ENCODE results near the gene ADAMTS9. TPM values are rescaled to one million over a fixed set of nuclear protein-coding genes. Genes with fewer than 3 reads are reported as not detected.

Gene ADAMTS9, protein sequence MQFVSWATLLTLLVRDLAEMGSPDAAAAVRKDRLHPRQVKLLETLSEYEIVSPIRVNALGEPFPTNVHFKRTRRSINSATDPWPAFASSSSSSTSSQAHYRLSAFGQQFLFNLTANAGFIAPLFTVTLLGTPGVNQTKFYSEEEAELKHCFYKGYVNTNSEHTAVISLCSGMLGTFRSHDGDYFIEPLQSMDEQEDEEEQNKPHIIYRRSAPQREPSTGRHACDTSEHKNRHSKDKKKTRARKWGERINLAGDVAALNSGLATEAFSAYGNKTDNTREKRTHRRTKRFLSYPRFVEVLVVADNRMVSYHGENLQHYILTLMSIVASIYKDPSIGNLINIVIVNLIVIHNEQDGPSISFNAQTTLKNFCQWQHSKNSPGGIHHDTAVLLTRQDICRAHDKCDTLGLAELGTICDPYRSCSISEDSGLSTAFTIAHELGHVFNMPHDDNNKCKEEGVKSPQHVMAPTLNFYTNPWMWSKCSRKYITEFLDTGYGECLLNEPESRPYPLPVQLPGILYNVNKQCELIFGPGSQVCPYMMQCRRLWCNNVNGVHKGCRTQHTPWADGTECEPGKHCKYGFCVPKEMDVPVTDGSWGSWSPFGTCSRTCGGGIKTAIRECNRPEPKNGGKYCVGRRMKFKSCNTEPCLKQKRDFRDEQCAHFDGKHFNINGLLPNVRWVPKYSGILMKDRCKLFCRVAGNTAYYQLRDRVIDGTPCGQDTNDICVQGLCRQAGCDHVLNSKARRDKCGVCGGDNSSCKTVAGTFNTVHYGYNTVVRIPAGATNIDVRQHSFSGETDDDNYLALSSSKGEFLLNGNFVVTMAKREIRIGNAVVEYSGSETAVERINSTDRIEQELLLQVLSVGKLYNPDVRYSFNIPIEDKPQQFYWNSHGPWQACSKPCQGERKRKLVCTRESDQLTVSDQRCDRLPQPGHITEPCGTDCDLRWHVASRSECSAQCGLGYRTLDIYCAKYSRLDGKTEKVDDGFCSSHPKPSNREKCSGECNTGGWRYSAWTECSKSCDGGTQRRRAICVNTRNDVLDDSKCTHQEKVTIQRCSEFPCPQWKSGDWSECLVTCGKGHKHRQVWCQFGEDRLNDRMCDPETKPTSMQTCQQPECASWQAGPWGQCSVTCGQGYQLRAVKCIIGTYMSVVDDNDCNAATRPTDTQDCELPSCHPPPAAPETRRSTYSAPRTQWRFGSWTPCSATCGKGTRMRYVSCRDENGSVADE (N-terminal part only)
- polyA plus RNA-seq (ENCODE audit: insufficient read length in 12 of 12) = 100 to 1,000 TPM in 3 of 12 donors, 10 to 100 TPM in 8, not detected in 1; 58.0 to 123 (median 91.2) TPM
- long read RNA-seq, donor 1, partial matches to known transcripts = 0 of 1 reads
- long read RNA-seq, donor 1, other reads (novel, unspliced or antisense) = 0 of 1 reads
- long read RNA-seq, donor 2, full-length matches to known transcripts = 9 of 9 reads
- long read RNA-seq, donor 2, partial matches to known transcripts = 0 of 9 reads
- long read RNA-seq, donor 2, other reads (novel, unspliced or antisense) = 0 of 9 reads
- long read RNA-seq, donor 3, partial matches to known transcripts = 0 of 2 reads
- long read RNA-seq, donor 3, other reads (novel, unspliced or antisense) = 0 of 2 reads
- long read RNA-seq, donor 4, partial matches to known transcripts = 0 of 2 reads
- long read RNA-seq, donor 4, other reads (novel, unspliced or antisense) = 0 of 2 reads
- long read RNA-seq, donor 5, transcript ADAMTS9-202 (9 exons, 2,871 nt) = major isoform, 5 of 7 reads
- long read RNA-seq, donor 5, partial matches to known transcripts = 0 of 7 reads
- long read RNA-seq, donor 5, other reads (novel, unspliced or antisense) = 0 of 7 reads
- long read RNA-seq, donor 6, partial matches to known transcripts = 0 of 5 reads
- long read RNA-seq, donor 6, other reads (novel, unspliced or antisense) = 0 of 5 reads
- long read RNA-seq, donor 7, full-length matches to known transcripts = 2 of 2 reads
- long read RNA-seq, donor 7, partial matches to known transcripts = 0 of 2 reads
- long read RNA-seq, donor 7, other reads (novel, unspliced or antisense) = 0 of 2 reads
- long read RNA-seq, donor 8, partial matches to known transcripts = 17 of 21 reads
- long read RNA-seq, donor 8, other reads (novel, unspliced or antisense) = 0 of 21 reads
- long read RNA-seq, donor 9, partial matches to known transcripts = 0 of 1 reads
- long read RNA-seq, donor 9, other reads (novel, unspliced or antisense) = 0 of 1 reads
- long read RNA-seq, donor 10, partial matches to known transcripts = 0 of 3 reads
- long read RNA-seq, donor 10, other reads (novel, unspliced or antisense) = 0 of 3 reads
- long read RNA-seq, donor 11, full-length matches to known transcripts = 12 of 17 reads
- long read RNA-seq, donor 11, partial matches to known transcripts = 5 of 17 reads
- long read RNA-seq, donor 11, other reads (novel, unspliced or antisense) = 0 of 17 reads

- peak; percentile 92 for DNase-seq
Measured at GRCh38 chr3:64687781-64688604, at the start of gene ADAMTS9. TSS of gene ADAMTS9 (minus strand) at chr3:64688000. CDS start at chr3:64687657, 343 bp downstream.

GRCh38 chr3:64732576-64732975, 44.8 kb upstream of the ADAMTS9 start:
- peak; percentile 18 for DNase-seq

DNA sequence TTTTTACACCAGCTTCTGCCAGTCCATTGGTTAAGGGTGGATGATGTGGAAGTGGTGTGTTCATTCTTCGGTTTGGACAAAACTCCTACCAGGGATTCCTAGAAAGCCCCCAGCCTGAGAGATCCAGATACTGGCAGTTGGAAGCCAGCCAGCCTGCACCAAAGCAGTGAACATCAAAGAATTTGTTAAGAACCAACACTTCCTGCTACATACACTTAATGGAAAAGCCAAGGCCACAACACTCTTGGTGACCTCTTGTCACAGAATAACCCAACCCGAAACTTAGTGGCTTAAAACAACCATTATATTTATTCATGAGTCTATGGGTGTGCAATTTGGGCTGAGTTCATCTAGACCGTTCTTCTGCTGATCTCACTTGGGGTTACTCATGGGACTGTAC, 42.9 kb upstream of the ADAMTS9 start:
- no peak for DNase-seq

GRCh38 chr3:64728994-64729393, 41.2 kb upstream of the ADAMTS9 start:
- DNase-seq = no peak

DNA sequence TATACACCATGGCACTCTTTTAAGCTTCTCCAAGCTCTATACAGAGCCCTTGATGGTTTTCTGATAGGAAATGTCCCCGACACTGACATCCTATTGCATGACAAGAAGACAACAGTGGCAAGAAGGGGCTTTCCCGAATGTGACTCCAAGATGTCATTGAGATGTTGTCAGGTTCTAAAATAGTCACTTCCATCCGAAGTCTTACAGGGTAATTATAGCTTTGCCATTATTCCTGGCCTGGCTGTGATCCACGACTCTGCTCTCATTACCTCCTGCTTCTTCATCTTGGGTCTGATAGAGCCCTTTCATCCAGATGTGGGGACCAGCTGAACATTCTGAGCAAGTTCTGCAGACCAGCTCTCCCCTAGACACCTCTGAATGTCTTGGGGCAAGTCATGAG, 40.6 kb upstream of the ADAMTS9 start:
- no peak for DNase-seq

DNA sequence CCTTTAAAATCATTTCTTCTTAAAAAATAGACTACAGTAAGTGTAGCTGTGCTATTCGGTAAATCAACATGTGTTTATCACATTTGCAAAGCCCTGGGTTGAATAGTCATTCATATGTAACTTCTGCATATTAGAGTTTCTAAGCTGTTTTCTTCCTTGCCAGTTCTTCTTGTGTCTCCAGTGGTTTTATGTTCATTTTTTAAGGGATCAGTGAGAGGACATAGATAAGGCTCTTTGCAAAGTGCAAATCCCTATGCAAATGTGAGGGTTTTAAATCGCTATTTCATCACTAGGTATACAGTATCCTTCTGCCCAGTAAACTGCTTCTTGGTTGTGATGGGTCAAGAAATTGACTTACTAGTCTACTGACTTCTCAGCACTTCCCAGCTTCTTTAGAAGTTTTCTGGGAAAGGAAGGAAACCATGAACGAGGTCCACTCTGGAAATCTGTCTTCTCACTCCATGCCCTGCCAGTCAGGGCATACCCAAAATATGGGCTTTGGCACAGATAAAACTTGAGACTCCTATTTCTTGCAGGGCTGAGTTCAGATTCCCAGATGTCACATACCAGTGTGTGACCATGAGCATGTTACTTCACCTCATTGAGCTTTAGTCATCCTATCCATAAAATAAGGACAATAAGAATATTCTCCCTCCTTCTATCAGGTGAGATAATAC, 38.8 kb upstream of the ADAMTS9 start:
- DNase-seq = no peak

- no peak for DNase-seq
Measured at GRCh38 chr3:64718976-64719375, 31.2 kb upstream of the ADAMTS9 start.

- no peak for DNase-seq
Measured at GRCh38 chr3:64717872-64718613, 30.2 kb upstream of the ADAMTS9 start.

- DNase-seq = no peak
Measured at GRCh38 chr3:64717411-64717810, 29.6 kb upstream of the ADAMTS9 start.

DNA sequence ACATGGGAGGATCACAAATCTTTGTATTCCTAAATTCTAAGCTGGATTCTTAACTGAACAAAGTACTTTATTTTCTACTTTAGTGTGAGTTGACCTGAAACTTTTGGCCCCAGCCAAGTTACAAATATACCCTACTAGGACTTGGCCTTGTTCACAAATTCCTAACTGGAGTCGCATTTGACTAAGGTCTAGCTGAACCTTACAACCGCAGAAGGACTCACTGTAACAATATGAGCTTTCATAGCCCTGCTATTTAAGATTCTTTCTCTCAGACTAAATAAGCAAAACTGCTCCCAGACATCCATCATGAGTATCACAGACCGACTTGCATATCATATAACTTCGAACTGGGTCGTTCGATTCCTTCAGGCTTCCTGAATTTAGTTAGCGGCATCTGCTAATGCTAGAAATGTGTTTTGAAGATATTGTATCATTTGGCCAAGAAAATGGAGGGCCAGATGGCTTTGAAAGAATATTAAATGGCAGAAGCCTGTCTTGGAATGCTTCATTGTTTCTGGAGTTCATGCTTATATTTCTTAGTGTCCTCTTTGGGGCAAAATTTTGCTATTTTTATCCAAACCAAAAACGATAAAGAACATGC, 28.4 kb upstream of the ADAMTS9 start:
- no peak for DNase-seq

DNA sequence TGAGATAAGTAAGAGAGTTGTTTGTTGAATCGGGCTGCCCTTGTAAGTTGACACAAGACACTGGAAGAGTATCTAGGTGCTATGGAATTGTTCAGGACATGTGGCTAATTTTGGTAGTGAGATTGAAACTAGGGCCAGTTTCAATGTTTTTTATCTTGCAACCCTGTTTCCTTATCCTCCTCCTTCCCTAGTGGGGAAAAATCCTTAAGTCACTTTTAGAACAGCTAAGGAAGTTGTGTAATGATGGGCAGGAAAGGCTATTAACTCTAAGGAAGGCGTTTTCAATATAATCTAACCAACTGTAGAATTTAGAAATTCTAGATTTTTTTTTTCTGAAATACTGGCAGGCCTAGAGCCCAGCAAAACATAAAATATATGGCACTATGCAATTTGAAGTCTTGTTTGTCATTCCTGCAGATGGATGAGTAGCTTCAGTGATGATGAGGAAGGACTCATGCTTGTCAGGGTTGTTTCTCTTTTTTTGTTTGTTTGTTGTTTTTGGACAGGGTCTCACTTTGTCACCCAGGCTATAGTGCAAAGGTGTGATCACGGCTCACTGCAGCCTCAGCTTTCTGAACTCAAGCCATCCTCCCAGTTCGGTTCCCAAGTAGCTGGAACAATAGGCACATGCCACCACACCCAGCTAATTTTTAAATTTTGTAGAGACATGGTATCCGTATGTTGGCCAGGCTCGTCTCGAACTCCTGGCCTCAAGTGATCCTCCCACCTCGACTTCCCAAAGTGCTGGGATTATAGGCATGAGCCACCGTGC, 27.6 kb upstream of the ADAMTS9 start:
- no peak for DNase-seq

DNA sequence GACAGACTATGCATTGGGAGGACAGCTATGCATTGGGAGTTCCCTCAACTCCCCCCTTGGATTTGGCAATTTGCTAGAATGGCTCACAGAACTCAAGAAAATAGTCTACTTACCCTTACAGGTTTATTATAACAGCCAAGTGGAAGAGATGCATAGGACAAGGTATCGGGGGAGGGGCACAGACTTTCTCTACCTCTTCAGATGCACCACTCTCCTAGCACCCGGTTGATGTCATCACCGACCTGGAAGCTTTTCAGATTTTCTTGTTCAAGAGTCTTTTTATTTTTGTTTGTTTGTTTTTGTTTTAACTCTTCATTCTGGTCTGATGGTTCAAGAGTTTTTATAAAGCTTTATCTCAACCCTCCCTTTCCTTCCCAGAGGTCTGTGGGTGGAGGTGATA, 20.7 kb upstream of the ADAMTS9 start:
- DNase-seq = no peak

DNA sequence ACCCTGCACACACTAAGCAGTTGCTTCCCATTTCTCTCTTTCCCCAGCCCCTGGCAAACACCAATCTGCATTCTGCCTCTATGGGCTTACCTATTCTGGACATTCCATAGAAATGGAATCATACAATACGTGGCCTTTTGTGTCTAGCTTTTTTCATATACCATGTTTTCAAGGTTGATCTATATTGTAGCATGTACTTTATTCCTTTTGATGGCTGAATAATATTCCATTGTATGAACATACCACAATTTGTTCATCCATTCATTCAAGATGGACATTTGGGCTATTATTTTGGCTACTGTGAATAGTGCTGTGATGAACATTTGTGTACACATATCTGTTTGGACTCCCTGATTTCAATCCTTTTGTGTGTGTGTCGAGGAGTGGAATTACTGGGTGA, 18.1 kb upstream of the ADAMTS9 start:
- no peak for DNase-seq

DNA sequence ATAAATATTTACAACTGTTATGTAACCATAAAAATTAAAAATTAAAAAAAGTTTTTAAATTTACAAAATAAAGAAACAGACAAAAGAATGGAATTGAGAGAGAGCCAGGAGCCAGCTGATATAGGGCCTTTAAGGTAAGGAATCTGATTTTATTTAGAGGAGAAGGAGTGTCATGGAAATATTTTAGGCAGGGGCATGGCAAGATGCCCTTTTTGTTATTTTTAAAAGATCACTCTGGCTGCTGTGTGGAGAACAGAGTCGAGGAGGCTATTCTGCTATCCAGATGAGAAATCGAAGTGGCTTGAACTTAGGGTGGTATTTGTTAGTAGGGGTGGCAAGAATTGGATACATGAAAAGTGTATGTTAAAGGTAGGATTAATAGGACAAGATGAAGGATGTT, 9.1 kb upstream of the ADAMTS9 start:
- DNase-seq = no peak

DNA sequence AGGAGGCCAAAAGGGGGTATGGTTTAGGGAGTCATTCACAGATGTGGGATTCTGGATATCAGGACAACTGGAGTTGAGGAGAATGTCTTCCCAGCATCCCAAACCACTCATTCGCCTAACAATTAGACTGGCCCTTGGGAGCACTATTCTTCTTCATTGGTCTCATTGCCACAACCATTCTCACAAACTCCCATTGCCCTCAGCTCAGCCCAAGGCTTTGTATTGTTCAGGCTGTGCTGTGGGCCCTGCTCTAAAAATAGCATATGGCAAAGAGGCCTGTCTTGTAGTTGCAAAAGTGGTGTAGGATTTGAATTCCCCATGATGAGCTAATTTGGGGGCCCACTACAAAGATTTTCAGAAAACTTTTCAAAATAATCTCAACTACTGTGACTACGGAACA, 6.3 kb upstream of the ADAMTS9 start:
- DNase-seq = no peak

GRCh38 chr3:64693031-64693430, 5.2 kb upstream of the ADAMTS9 start:
- no peak for DNase-seq
